Body of pancreas (tissue), 4 donors: ENCODE data around the gene SOHLH1.

Source experiments
- CTCF ChIP-seq, 7 experiments: fragments of 450-650 bp in 4 of 7; fragments of 200-600 bp in 3 of 7; sonication (generic) in 3 of 7; IDR thresholded peaks; one replicate each; pipeline ENCODE4 v1.5.1; 2016 to 2019; ENCODE audit warnings: antibody characterized with exemption in 7 of 7
- POLR2A ChIP-seq, 3 donors: fragments of 450-650 bp; IDR thresholded peaks; one replicate each; pipeline ENCODE4 v1.6.1; 2016; ENCODE audit warnings: antibody characterized with exemption in 3 of 3, mild to moderate bottlenecking in 2 of 3

GRCh38 chr9:135737840-135738521 is 38.7 kb upstream of the SOHLH1 start:
- TF ChIP-seq POLR2A (IDR thresholded peaks at IDR 0.05): no peak
- no peak for TF ChIP-seq CTCF (IDR thresholded peaks at IDR 0.05)
